Measurements from ENCODE around the gene ANO10.

DNA sequence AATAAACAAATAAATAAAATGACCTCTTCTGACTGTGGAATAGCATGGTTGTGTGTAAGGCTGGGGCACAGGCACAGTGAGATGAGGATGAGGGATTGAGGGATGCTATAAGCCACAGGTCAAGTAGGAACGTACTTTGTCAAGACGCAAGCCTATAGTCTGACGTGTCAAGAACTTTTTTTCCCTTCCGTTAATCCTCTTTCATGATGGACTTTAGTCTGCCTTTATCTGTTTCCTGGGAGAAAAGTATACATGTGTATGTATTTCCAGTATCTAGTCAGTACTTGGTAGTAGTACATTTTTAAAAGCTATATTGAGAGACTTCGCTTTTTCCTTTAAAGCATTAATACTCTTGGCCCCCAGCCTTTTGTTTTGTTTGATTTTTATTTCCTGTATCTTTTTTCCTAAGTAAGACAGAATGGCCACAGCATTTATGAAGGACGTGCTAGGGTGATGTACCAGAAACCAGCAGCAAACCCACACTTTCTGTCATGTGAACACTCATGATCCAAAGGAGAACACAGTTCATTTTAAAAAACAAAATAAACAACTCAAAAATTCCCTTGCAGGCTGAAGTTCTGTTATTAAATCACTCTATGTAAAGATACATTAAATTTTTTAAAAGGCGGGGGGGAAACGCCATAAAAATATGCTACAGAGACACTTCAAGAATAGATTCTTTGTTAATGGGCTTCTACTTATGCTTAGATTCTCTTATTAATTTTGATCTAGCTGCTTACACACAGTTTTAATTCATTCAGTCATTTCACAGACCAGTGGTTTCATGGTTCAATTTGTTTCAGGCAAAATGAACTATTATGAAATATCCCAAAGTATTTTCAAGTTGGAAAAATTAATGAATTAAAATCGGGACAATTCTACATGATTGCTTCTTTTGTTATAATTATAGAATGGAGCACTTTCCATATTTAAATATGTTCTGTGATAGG, 220.8 kb downstream of the ANO10 start:
- TF ChIP-seq, protein P1, sequence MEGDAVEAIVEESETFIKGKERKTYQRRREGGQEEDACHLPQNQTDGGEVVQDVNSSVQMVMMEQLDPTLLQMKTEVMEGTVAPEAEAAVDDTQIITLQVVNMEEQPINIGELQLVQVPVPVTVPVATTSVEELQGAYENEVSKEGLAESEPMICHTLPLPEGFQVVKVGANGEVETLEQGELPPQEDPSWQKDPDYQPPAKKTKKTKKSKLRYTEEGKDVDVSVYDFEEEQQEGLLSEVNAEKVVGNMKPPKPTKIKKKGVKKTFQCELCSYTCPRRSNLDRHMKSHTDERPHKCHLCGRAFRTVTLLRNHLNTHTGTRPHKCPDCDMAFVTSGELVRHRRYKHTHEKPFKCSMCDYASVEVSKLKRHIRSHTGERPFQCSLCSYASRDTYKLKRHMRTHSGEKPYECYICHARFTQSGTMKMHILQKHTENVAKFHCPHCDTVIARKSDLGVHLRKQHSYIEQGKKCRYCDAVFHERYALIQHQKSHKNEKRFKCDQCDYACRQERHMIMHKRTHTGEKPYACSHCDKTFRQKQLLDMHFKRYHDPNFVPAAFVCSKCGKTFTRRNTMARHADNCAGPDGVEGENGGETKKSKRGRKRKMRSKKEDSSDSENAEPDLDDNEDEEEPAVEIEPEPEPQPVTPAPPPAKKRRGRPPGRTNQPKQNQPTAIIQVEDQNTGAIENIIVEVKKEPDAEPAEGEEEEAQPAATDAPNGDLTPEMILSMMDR (IDR thresholded peaks at IDR 0.05) = no peak
- no peak for TF ChIP-seq POLR2A (IDR thresholded peaks at IDR 0.05)
